SK-N-SH (cell line): Measurements from ENCODE around the gene GATA2.

Experiments
- CHD2 ChIP-seq: fragments of 150-350 bp; IDR thresholded peaks from 2 replicates; pipeline ENCODE4 v1.6.1; 2018; ENCODE audit warnings: low read length; ENCODE audit not compliant: partially characterized antibody
- CTCF ChIP-seq: fragments of 200-600 bp; sonication (generic); IDR thresholded peaks from 2 replicates; pipeline ENCODE4 v1.6.1; 2017; ENCODE audit warnings: antibody characterized with exemption, mild to moderate bottlenecking, moderate library complexity
- GABPA ChIP-seq: IDR thresholded peaks from 2 replicates; pipeline ENCODE4 v1.4.0; 2012; ENCODE audit warnings: low read depth, mild to moderate bottlenecking
- MAX ChIP-seq: IDR thresholded peaks from 2 replicates; pipeline ENCODE4 v1.4.0; 2012; ENCODE audit warnings: low read depth
- PBX3 ChIP-seq: IDR thresholded peaks from 2 replicates; pipeline ENCODE4; 2012
- POLR2AphosphoS5 ChIP-seq: IDR thresholded peaks from 2 replicates; pipeline ENCODE4 v1.6.1; 2012; ENCODE audit warnings: low read depth, low read length
- RAD21 ChIP-seq: IDR thresholded peaks from 2 replicates; pipeline ENCODE4 v1.6.1; 2012; ENCODE audit warnings: mild to moderate bottlenecking, low read length
- RCOR1 ChIP-seq: fragments of 150-350 bp; IDR thresholded peaks from 2 replicates; pipeline ENCODE4 v1.6.1; 2017; ENCODE audit warnings: antibody characterized with exemption, low read length
- REST ChIP-seq: IDR thresholded peaks from 2 replicates; pipeline ENCODE4 v1.6.1; 2012; ENCODE audit warnings: mild to moderate bottlenecking, low read depth, low read length, moderate library complexity
- RFX5 ChIP-seq: IDR thresholded peaks from 2 replicates; pipeline ENCODE4 v1.6.1; 2012; ENCODE audit warnings: mild to moderate bottlenecking, improper control_type of control experiment, low read length
- SIN3A ChIP-seq: IDR thresholded peaks from 2 replicates; pipeline ENCODE4 v1.6.1; 2012; ENCODE audit warnings: low read depth, mild to moderate bottlenecking, low read length, moderate library complexity, borderline replicate concordance
- TCF12 ChIP-seq: IDR thresholded peaks from 2 replicates; pipeline ENCODE4 v1.4.0; 2012
- ZBTB33 ChIP-seq: IDR thresholded peaks from 2 replicates; pipeline ENCODE4 v1.4.0; 2012; ENCODE audit warnings: low read depth, borderline replicate concordance

GRCh38 chr3:128500556-128500955, 7.6 kb upstream of the GATA2 start:
- TF ChIP-seq GABPA (no peak), CTCF (no peak), MAX (no peak), RFX5 (no peak), PBX3 (no peak), REST (no peak), SIN3A (no peak), CHD2 (no peak), TCF12 (no peak), RAD21 (no peak), ZBTB33 (no peak), POLR2AphosphoS5 (no peak), RCOR1 (no peak)
